ENCODE results near the gene NEBL.

Gene NEBL

GRCh38 chr10:20888620-20889330 lies 8.3 kb downstream of the NEBL start:
- H3K4me1 Mint-ChIP-seq: peaks cover 6% of the 10 kb centered on the region
- H3K27me3 Mint-ChIP-seq (ENCODE audit: low read depth): peaks cover 13% of the 10 kb centered on the region
- peak overlapping the region in 2 of 3 experiments; percentile 17 to 44 for H3K4me3 Mint-ChIP-seq
- no peak for TF ChIP-seq CTCF (IDR thresholded peaks at IDR 0.05; ENCODE audit: unreplicated experiment in 3 of 3)
- peaks cover under 1% of the 10 kb centered on the region for H3K36me3 Mint-ChIP-seq (ENCODE audit: low read depth)
- H3K27ac Mint-ChIP-seq: no peak overlapping the region
- no peaks in the 10 kb centered on the region for H3K9me3 Mint-ChIP-seq

- Mint-ChIP-seq H3K27me3 (ENCODE audit: low read depth) (peaks cover 13% of the 10 kb centered on the region), H3K27ac (no peak overlapping the region)
Observed at GRCh38 chr10:20887706-20888555, 9.2 kb downstream of the NEBL start.

GRCh38 chr10:20885678-20886077 lies 11.4 kb downstream of the NEBL start:
- no peaks in the 10 kb centered on the region for H3K36me3 Mint-ChIP-seq (ENCODE audit: low read depth)
- no peak overlapping the region for H3K27ac Mint-ChIP-seq
- peaks cover 17% of the 10 kb centered on the region for H3K27me3 Mint-ChIP-seq (ENCODE audit: low read depth)
- TF ChIP-seq CTCF (IDR thresholded peaks at IDR 0.05; ENCODE audit: unreplicated experiment in 3 of 3): no peak
- peaks cover 6% of the 10 kb centered on the region for H3K4me1 Mint-ChIP-seq
- H3K9me3 Mint-ChIP-seq: no peaks in the 10 kb centered on the region
- no peak overlapping the region for H3K4me3 Mint-ChIP-seq

More at GRCh38 chr10:20887706-20888555, 9.2 kb downstream of the NEBL start:
- no peak for TF ChIP-seq CTCF (IDR thresholded peaks at IDR 0.05; ENCODE audit: unreplicated experiment in 3 of 3)
- no peak overlapping the region for H3K4me3 Mint-ChIP-seq
- no peaks in the 10 kb centered on the region for H3K9me3 Mint-ChIP-seq
- H3K36me3 Mint-ChIP-seq (ENCODE audit: low read depth): no peaks in the 10 kb centered on the region
- peaks cover 6% of the 10 kb centered on the region for H3K4me1 Mint-ChIP-seq

GRCh38 chr10:20883552-20883951 lies 13.6 kb downstream of the NEBL start:
- no peak for TF ChIP-seq CTCF (IDR thresholded peaks at IDR 0.05; ENCODE audit: unreplicated experiment in 3 of 3)
- H3K4me3 Mint-ChIP-seq: no peak overlapping the region
- H3K9me3 Mint-ChIP-seq: no peaks in the 10 kb centered on the region
- H3K27me3 Mint-ChIP-seq (ENCODE audit: low read depth): peaks cover 5% of the 10 kb centered on the region
- H3K4me1 Mint-ChIP-seq: peaks cover under 1% of the 10 kb centered on the region
- H3K27ac Mint-ChIP-seq: no peak overlapping the region
- no peaks in the 10 kb centered on the region for H3K36me3 Mint-ChIP-seq (ENCODE audit: low read depth)

- no peaks in the 10 kb centered on the region for H3K4me1 Mint-ChIP-seq
- peaks cover 6% of the 10 kb centered on the region for H3K36me3 Mint-ChIP-seq (ENCODE audit: low read depth)
- peaks cover 5% of the 10 kb centered on the region for H3K27me3 Mint-ChIP-seq (ENCODE audit: low read depth)
- no peak for TF ChIP-seq CTCF (IDR thresholded peaks at IDR 0.05; ENCODE audit: unreplicated experiment in 3 of 3)
- no peak overlapping the region for H3K4me3 Mint-ChIP-seq
- H3K27ac Mint-ChIP-seq: no peak overlapping the region
- no peaks in the 10 kb centered on the region for H3K9me3 Mint-ChIP-seq
Observed at GRCh38 chr10:20882091-20882490, 15.0 kb downstream of the NEBL start.

All from nephron (organoid).